Naive thymus-derived CD8-positive, alpha-beta T cell (primary cell): ENCODE results near the gene ABHD10. TPM values are rescaled to one million over a fixed set of nuclear protein-coding genes. Genes with fewer than 3 reads are reported as not detected.
A peak's percentile ranks its signal among the peaks of the same experiment; 100 is the strongest.

Experiments used
- ATAC-seq, 2 donors: fragments of 150-1000 bp; cut with Tn5 transposase in 1 of 2; sonication (Bioruptor Pico), chemical (Tn5 transposase) in 1 of 2; 1 replicate in 1 of 2; 2 replicates in 1 of 2; pipeline ENCODE4 v1.10.0; 2021; ENCODE audit warnings: mild to moderate bottlenecking in 2 of 2, moderate library complexity in 2 of 2
- POLR2A ChIA-PET: fragments of 350-600 bp; sonication (Branson Sonifier 250); formaldehyde crosslinking; loops from one replicate; lab custom pipeline; 2021; ENCODE audit warnings: antibody characterized with exemption; lab: Charles Lee
- DNase-seq, 10 donors: peaks; one replicate each; pipeline versions ENCODE4 v3.0.0 to v3.0.0-alpha.2; 2020 to 2022
- H3K27ac Mint-ChIP-seq, 10 donors: one replicate each; pipeline ENCODE4 v1.8.0; 2020 to 2022; ENCODE audit warnings: mild to moderate bottlenecking in 10 of 10, mixed read lengths in 10 of 10, moderate library complexity in 4 of 10, inconsistent platforms in 1 of 10
- H3K27me3 Mint-ChIP-seq, 5 donors: one replicate each; pipeline ENCODE4 v1.8.0; 2021 to 2022; ENCODE audit warnings: mixed read lengths in 5 of 5
- H3K36me3 Mint-ChIP-seq, 3 donors: one replicate each; pipeline ENCODE4 v1.8.0; 2020 to 2022; ENCODE audit warnings: mixed read lengths in 3 of 3, mild to moderate bottlenecking in 2 of 3, inconsistent platforms in 1 of 3
- H3K4me1 Mint-ChIP-seq, 4 donors: one replicate each; pipeline ENCODE4 v1.8.0; 2021 to 2022; ENCODE audit warnings: mixed read lengths in 4 of 4
- H3K4me3 Mint-ChIP-seq, 10 donors: one replicate each; pipeline ENCODE4 v1.8.0; 2020 to 2022; ENCODE audit warnings: mild to moderate bottlenecking in 10 of 10, mixed read lengths in 10 of 10, moderate library complexity in 6 of 10, inconsistent platforms in 1 of 10
- H3K9me3 Mint-ChIP-seq, 9 donors: one replicate each; pipeline ENCODE4 v1.8.0; 2020 to 2022; ENCODE audit warnings: mixed read lengths in 9 of 9, mild to moderate bottlenecking in 3 of 9, inconsistent platforms in 1 of 9, moderate library complexity in 1 of 9
- polyA plus RNA-seq, 3 donors: library from polyadenylated mRNA; unstranded; fragments of 300-500 nt; fragmentation: Illumina TruSeq; gene quantifications; one replicate each; pipeline ENCODE4 v1.2.3, GENCODE V29; 2021
- total RNA-seq, 8 experiments: library from RNA in 2 of 8; stranded (reverse) in 2 of 8; gene quantifications; one replicate each; pipeline ENCODE4 v1.2.3 and lab custom pipeline; 2021 to 2026

ABHD10 gene
- total and polyA plus RNA-seq, 5 experiments from 2014 or later: 31.3 to 40.9 (median 39.2) TPM

DNA sequence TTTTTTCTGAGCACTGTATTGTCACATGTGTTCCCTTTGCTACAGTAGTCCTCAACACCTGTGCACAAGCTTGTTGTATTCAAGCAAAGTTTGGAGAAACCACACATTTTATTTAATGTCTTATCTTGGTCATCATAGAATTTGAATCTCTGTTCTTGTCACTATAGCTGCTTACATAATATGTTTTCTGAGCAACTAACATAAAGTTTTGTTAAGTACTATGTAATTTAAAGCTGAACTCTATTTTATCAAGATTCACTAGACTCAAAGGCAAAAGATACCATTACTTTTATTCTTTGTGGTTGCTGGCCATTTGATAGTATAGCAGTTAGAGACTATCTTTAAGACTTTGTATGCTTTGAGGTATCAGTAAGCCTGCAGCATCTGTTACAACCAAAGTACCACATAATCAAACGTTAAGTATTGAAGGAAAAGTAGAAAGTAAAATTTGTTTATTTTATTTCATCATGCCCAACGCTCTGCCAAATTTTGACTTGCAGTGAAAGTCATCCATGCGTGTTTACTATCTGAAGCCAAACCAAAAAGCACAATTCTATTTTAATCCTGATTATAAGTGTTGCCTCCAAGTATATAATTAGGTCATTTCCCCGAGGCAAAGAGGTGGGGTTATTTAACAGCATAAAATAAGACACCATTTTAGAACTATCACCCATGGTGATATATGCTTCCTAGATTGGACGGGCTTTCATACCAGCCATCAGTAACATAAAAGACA lies 10.3 kb upstream of the ABHD10 start:
- Mint-ChIP-seq H3K9me3 (no peaks in the 10 kb centered on the region), H3K27me3 (no peaks in the 10 kb centered on the region), H3K4me1 (peaks cover 2 to 11% (median 3%) of the 10 kb centered on the region in 4 donors), H3K36me3 (no peaks in the 10 kb centered on the region), H3K27ac (peak overlapping the region in 1 of 10 donors; percentile 13), H3K4me3 (no peak overlapping the region)
- POLR2A ChIA-PET: interaction anchor here (1.1 to 1.7 kb wide), 2 partner anchors 10 to 251 kb away, joined by 4 to 5 read pairs; partner anchors contain the start of gene ABHD10
- no peak for ATAC-seq
- DNase-seq: no peak

DNA sequence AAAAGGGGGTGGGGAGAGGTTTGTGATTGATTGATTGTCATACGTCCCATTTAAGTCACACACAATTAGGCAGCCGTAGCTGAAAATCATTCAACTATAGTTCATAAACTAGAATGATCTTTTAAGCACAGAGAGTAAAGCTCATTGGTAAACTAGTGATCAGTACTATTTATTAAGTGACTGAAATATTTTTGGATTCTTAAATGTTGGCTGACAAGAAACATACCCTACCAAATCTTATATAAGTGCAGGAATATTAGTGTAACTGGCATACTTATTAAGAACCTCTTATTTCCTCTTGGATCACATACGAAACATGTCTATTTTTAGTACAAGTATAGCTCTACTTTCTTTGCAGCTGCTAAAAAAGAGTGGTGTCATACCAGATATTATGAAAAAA lies 8.4 kb upstream of the ABHD10 start:
- POLR2A ChIA-PET: no interaction called here
- Mint-ChIP-seq H3K36me3 (no peaks in the 10 kb centered on the region), H3K27me3 (no peaks in the 10 kb centered on the region), H3K9me3 (no peaks in the 10 kb centered on the region), H3K4me1 (peaks cover 2 to 11% (median 3%) of the 10 kb centered on the region in 4 donors), H3K27ac (no peak overlapping the region), H3K4me3 (no peak overlapping the region)
- ATAC-seq (no peak), DNase-seq (no peak)

DNA sequence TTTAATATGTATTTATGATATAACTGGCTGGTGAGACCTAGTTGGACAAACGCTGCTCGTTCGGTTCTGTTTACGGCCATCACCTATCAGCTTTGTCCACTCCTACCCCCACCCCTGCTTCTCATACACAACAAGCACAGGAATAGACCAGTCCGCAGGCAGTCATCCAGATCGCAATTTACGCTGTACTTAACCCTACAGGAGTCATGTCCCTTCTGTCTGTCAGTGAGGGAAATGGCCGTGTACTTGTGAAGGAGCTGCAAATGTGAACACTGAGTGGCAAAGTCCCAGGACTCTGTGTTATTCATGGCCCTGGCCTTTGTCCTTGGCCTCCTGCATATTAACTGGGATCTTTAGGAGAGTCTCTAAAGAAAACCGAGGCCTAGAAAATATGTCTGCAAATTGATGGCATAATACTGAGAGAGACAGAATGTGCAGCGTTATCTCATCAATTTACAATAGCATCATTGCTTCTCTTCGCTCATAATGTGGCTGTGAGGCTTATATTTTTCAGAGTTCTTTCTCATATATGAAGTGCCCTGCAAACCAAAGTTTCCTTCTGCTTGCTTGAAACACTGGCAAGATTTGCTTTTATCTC lies 7.2 kb upstream of the ABHD10 start:
- H3K4me3 Mint-ChIP-seq: no peak overlapping the region
- no peaks in the 10 kb centered on the region for H3K9me3 Mint-ChIP-seq
- no peak overlapping the region for H3K27ac Mint-ChIP-seq
- H3K4me1 Mint-ChIP-seq: peaks cover 2 to 11% (median 3%) of the 10 kb centered on the region in 4 donors
- POLR2A ChIA-PET: no interaction called here
- no peaks in the 10 kb centered on the region for H3K36me3 Mint-ChIP-seq
- H3K27me3 Mint-ChIP-seq: no peaks in the 10 kb centered on the region
- DNase-seq (peak in 1 of 10 donors; percentile 53), ATAC-seq (no peak)

DNA sequence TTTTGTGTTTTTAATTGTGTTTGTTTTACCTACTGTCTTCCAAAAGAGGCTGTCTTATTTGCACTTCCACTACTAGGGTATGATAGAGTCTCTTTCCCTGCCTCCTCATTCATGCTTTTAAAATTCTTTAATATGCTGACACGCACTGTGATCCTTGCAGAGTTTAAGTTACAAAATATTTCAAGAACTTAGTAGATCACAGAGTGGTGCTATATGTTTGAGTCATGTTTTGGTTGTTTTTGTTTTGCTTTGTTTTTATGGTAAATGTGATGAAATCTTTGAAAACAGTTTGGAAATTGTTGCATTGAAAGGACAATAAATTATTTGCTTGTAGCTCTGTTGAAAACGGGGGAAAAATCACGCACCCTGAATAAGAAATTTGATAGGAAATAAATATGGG lies 5.9 kb upstream of the ABHD10 start:
- ATAC-seq: no peak
- H3K4me1 Mint-ChIP-seq: no peaks in the 10 kb centered on the region
- POLR2A ChIA-PET: no interaction called here

GRCh38 chr3:111975131-111975530 lies 3.7 kb upstream of the ABHD10 start:
- Mint-ChIP-seq H3K9me3 (no peaks in the 10 kb centered on the region), H3K36me3 (no peaks in the 10 kb centered on the region), H3K27me3 (no peaks in the 10 kb centered on the region), H3K27ac (no peak overlapping the region), H3K4me3 (no peak overlapping the region), H3K4me1 (peaks cover 7 to 14% (median 13%) of the 10 kb centered on the region in 4 donors)
- ATAC-seq (no peak), DNase-seq (no peak)
- POLR2A ChIA-PET: no interaction called here

More for the DNA sequence above, 5.9 kb upstream of the ABHD10 start:
- Mint-ChIP-seq H3K36me3 (no peaks in the 10 kb centered on the region), H3K27me3 (no peaks in the 10 kb centered on the region), H3K9me3 (no peaks in the 10 kb centered on the region), H3K27ac (no peak overlapping the region), H3K4me3 (no peak overlapping the region)
- no peak for DNase-seq

- ATAC-seq: no peak
- POLR2A ChIA-PET: no interaction called here
- DNase-seq: no peak
- Mint-ChIP-seq H3K9me3 (no peaks in the 10 kb centered on the region), H3K36me3 (no peaks in the 10 kb centered on the region), H3K27ac (no peak overlapping the region), H3K4me1 (peaks cover 10 to 25% (median 24%) of the 10 kb centered on the region in 4 donors), H3K4me3 (no peak overlapping the region), H3K27me3 (no peaks in the 10 kb centered on the region)
Observed at GRCh38 chr3:111976254-111976653, 2.6 kb upstream of the ABHD10 start.

DNA sequence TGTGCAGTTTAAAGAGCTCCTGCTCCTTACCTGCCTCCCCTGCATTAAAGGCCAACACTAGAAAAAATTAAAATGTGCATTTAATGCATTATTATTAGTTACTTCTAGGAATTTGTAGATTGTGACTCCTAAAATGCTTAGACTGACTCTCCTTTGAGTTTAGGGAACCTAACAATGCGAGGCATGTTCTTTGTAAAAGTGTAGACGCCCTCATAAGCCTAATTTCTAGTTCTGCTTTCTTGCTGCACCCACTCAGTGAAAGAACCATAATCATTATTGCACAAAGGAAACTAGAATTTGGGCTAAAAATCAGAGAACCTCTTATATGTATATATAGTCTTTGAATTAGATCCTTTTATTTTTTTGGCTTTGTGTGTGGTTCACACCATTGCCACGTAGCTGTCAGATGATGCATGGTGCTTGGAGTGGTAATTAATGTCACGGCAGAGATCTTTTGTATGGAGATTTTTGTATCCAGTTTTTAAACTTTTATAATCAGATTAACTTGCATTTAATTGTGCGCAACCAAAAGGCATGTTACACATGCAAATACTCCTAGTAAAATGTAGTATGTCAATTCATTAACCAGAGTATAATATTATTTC lies 710 bp downstream of the ABHD10 start:
- Mint-ChIP-seq H3K4me3 (peak overlapping the region; percentile 90 to 96 (median 92)), H3K4me1 (peaks cover 14 to 54% (median 49%) of the 10 kb centered on the region in 4 donors), H3K36me3 (peaks cover 0 to 14% (median 0%) of the 10 kb centered on the region in 3 donors), H3K27me3 (no peaks in the 10 kb centered on the region), H3K27ac (peak overlapping the region; percentile 88 to 97 (median 94)), H3K9me3 (no peaks in the 10 kb centered on the region)
- POLR2A ChIA-PET: interaction anchor here (0.7 to 2.3 kb wide), 16 partner anchors 9 to 369 kb away, joined by 3 to 14 read pairs (median 4); partner anchors contain the start of genes PHLDB2 and TAGLN3
- ATAC-seq (no peak), DNase-seq (peak in 2 of 10 donors; percentile 26 to 34)

- Mint-ChIP-seq H3K36me3 (peaks cover 0 to 23% (median 0%) of the 10 kb centered on the region in 3 donors), H3K4me3 (peak overlapping the region in 9 of 10 donors; percentile 90 to 96 (median 92)), H3K4me1 (peaks cover 25 to 67% (median 62%) of the 10 kb centered on the region in 4 donors), H3K9me3 (no peaks in the 10 kb centered on the region), H3K27me3 (no peaks in the 10 kb centered on the region), H3K27ac (peak overlapping the region in 3 of 10 donors; percentile 9 to 31 (median 28))
- ATAC-seq: no peak
- DNase-seq: no peak
- POLR2A ChIA-PET: no interaction called here
Observed at GRCh38 chr3:111980716-111981456, 2.1 kb downstream of the ABHD10 start.

DNA sequence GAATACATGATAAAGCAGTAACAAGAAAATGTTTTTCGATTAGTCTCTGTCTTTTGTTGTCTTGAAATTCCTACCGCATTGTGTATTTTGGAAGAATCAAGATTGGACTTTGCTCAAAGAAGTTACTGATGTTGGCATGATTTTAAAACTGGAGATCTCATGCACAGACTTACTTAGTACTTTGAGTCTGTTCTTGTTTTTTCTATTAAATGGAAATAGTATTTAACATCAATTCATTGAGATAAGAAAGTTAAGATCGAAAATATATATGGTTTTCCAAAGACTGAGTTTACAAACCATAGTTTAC lies 2.6 kb downstream of the ABHD10 start:
- POLR2A ChIA-PET: no interaction called here
- no peaks in the 10 kb centered on the region for H3K27me3 Mint-ChIP-seq
- DNase-seq: no peak
- H3K4me3 Mint-ChIP-seq: peak overlapping the region in 8 of 10 donors; percentile 12 to 96 (median 80)
- peaks cover 0 to 28% (median 0%) of the 10 kb centered on the region in 3 donors for H3K36me3 Mint-ChIP-seq
- peak overlapping the region in 3 of 10 donors; percentile 3 to 28 (median 9) for H3K27ac Mint-ChIP-seq
- no peaks in the 10 kb centered on the region for H3K9me3 Mint-ChIP-seq
- ATAC-seq: no peak
- H3K4me1 Mint-ChIP-seq: peaks cover 25 to 68% (median 65%) of the 10 kb centered on the region in 4 donors

GRCh38 chr3:111984636-111985298 lies 5.9 kb downstream of the ABHD10 start:
- peak overlapping the region in 7 of 10 donors; percentile 4 to 73 (median 46) for H3K27ac Mint-ChIP-seq
- H3K4me3 Mint-ChIP-seq: peak overlapping the region in 1 of 10 donors; percentile 17
- ATAC-seq: no peak
- H3K36me3 Mint-ChIP-seq: peaks cover 7 to 56% (median 11%) of the 10 kb centered on the region in 3 donors
- no peak for DNase-seq
- POLR2A ChIA-PET: no interaction called here
- no peaks in the 10 kb centered on the region for H3K27me3 Mint-ChIP-seq
- H3K4me1 Mint-ChIP-seq: peaks cover 25 to 84% (median 72%) of the 10 kb centered on the region in 4 donors
- no peaks in the 10 kb centered on the region for H3K9me3 Mint-ChIP-seq

DNA sequence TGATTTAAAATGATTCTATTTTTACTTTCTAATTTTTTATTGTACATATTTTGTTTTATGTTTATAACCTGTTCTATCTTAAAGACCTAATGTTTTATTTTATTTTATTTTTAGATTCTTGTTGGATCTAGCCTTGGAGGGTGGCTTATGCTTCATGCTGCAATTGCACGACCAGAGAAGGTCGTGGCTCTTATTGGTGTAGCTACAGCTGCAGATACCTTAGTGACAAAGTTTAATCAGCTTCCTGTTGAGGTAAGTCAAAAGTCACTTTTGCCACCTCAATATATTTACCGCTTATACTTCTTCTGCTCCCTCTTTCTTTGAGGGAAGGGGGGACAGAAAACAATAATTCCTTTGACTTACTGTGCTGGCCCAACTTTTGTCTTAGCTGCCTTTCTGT lies 8.0 kb downstream of the ABHD10 start:
- ATAC-seq: no peak
- Mint-ChIP-seq H3K27ac (peak overlapping the region in 4 of 10 donors; percentile 22 to 74 (median 69)), H3K36me3 (peaks cover 9 to 63% (median 11%) of the 10 kb centered on the region in 3 donors), H3K9me3 (no peaks in the 10 kb centered on the region), H3K27me3 (no peaks in the 10 kb centered on the region), H3K4me1 (peaks cover 19 to 64% (median 53%) of the 10 kb centered on the region in 4 donors), H3K4me3 (no peak overlapping the region)
- DNase-seq: no peak
- POLR2A ChIA-PET: interaction anchor here (3.1 kb wide), 1 partner anchor 8 kb away, joined by 14 read pairs; the partner anchor contains the start of gene ABHD10
